PFSK-1 (cell line): ENCODE results near the gene STUM.

Experiments
- FOXP2 ChIP-seq: optimal IDR thresholded peaks from 2 replicates; pipeline ENCODE3; 2011; ENCODE audit warnings: borderline replicate concordance, control low read depth, inconsistent platforms; ENCODE audit not compliant: insufficient read depth; ENCODE audit errors: extremely low read length, extremely low read depth
- POLR2AphosphoS5 ChIP-seq: IDR thresholded peaks from 2 replicates; pipeline ENCODE4 v1.6.1; 2012; ENCODE audit warnings: low read depth, mild to moderate bottlenecking, control low read depth, low read length, moderate library complexity

DNA sequence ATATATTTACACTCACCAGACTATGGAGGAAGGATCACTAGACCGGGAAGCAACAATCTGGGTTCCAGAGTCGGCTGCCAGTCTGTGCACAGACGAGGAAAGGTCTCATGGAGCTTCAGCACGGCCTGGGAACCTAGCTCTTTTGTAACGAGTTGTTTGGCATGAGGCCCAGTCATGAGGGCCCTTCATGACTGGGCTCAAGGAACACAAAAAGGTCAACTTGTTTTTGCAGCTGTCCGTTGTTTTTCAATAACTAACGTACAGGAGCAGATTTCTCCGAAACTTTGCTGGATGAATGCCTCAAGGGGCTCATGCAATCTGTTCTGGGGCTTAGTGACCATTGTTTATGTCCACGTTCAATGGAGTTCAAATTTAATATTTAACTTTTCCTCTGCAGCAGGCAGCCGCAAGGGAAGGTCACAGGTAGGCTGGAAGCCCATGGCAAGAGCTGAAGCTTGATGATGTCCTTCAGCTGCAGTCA, 5.9 kb upstream of the STUM start:
- TF ChIP-seq FOXP2: no peak
- no peak for TF ChIP-seq POLR2AphosphoS5
